Stimulated activated CD4-positive, alpha-beta T cell treated with anti-CD3 and anti-CD28 coated beads, Interleukin-1b, Interleukin-23, amount 100 ng/mL, for 4 hours (primary cell): ENCODE results near the gene HJV.

ENCODE experiments used
- DNase-seq, 2 donors: peaks; one replicate each; pipeline ENCODE4 v3.0.0-alpha.2; 2020; ENCODE audit warnings: low read depth in 2 of 2

HJV gene

DNA sequence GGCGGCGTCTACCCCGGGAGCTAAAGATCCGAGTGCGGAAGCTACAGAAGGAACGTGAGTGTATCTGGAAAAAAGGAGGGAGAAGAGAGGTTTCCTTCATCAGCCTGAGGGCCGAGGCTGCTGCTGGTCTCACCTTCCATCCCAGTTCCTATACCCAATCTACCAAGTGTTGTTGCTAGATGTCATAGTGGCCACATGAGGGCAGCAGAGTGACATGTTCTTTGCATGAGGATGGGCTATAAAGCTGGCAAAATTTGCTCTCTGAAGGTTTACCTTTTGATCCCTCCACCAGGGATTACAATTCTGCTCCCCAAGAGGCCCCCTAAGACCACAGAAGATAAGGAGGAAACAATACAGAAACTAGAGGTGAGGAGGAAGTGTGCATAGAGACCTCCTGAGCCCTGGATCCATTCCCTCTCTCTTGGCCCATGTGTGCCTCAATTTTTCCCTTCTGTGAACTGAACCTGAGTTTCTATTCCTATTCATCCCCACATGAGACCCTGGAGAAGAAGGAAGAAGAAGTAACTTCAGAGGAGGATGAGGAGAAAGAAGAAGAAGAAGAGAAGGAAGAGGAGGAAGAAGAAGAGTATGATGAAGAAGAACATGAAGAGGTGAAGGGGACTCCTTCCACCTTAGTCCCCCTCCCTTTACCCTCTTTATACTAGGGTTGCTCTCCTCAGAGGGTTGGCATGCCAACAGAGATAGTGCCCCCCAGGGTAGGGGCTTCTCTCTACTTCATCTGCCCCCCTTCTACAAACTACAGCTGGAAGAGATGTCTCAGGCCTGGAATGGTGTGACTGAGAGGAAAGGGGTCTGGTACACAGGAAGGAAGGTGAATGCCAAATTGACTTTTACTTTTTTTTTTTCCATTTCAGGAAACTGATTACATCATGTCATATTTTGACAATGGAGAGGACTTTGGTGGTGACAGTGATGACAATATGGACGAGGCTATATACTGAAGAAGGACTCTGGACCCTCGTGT lies 43.8 kb downstream of the HJV start:
- peak; percentile 47 to 61 for DNase-seq

DNA sequence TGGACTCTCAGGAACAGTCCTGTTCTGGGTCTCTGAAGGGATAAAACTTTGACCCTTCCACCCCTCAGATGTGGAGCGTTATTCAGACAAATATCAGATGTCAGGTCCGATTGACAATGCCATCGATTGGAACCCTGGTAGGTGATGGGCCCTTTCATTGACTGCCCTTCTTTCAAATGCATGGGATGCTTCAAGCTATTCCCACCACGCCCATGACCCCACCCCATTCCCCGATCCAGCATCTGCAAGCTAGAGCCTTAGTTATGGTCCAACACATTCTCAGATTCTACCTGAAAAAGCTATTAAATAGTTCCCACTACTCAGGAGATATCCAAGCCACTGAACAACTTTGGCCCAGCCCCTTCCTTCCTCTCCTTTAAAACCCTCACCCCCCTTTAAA lies 44.5 kb downstream of the HJV start:
- no peak for DNase-seq

DNA sequence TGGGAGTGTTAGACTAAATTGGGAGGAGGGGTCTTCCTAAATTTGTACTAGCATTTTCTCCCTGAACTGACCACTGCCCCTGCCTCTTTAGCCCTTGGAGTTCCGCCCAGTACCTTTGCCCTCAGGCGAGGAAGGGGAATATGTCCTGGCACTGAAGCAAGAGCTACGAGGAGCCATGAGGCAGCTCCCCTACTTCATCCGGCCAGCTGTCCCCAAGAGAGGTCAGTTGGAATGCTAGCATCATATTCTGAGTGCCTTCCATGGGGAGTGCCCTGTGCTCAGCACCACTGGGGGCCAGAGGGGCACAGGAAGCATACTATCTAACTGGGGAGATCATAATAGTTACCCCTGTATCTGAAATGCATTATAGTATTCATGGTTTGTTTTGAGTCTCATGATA lies 46.3 kb downstream of the HJV start:
- DNase-seq: no peak

DNA sequence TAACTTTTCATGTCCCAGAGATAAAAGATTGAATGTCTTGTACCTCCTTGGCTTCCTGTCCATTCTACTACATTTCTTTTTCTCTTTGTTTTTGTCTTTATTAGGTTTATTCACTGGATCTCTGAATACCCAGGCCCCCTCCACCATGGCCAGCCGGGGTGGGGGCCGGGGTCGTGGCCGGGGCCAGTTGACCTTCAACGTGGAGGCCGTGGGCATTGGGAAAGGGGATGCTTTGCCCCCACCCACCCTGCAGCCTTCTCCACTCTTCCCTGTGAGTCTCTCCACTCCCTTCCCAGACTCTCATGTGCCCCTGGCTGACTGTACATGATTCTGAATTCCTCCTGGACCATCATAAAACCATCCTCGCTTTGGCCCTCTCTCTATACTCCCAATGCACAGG lies 46.8 kb downstream of the HJV start:
- no peak for DNase-seq

DNA sequence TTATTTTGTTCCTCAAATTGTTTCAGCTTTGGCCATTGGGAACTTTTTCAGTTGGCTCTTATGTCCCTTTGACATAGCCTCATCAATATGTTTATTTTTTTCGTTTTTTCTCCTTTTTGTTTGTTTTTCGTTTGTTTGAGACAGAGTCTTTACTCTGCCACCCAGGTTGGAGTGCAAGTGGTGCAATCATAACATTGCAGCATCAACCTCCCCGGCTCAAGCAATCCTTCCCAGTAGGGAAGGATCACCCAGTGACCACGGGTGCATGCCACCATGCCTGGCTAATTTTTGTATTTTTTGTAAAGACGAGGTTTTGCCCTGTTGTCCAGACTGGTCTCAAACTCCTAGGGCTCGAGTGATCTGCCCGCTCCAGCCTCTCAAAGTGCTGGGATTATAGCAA lies 49.0 kb downstream of the HJV start:
- no peak for DNase-seq
